ENCODE measurements around the gene CALCOCO1. TPM values are rescaled to one million over a fixed set of nuclear protein-coding genes. Genes with fewer than 3 reads are reported as not detected.

CALCOCO1 gene
- total and polyA plus RNA-seq, 2 of the 13 experiments (the other 11 are each of a cell fraction or from before 2014, with no cell fraction given), result 7.7 to 47.7 TPM

DNA sequence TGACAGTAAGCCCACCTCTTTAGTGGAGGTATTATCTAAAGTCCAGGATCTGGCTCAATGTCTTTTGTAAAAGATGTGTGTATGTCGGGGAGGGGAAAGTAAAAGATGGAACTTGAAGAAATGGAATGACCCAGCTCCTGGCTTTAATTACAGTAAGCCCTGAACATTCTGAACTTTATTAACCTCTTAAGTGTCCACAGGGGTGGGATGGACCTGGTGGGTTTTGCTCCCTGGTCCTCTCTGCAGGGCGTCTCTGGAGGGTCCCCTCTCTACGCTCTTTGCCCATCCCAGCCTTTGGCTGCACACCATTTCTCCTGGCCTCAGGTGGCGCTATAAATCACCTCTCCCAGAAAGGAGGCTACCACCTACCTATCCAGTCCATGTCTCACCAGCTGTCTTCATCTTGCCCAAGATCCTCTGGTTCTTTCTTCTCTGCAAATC is 28.2 kb upstream of the CALCOCO1 start:
- POLR2A ChIA-PET, result no interaction called here
- Histone ChIP-seq H4K20me1 (ENCODE audit: insufficient read depth, low read length) (no peaks in the 10 kb centered on the region), H3K36me3 (replicated peaks in 1 of 2; ENCODE audit: control insufficient read depth in 1 of 2, insufficient read depth in 2 of 2, low read length in 2 of 2) (no peaks in the 10 kb centered on the region), H3K4me2 (ENCODE audit: low read depth, low read length) (no peak overlapping the region), H2AFZ (ENCODE audit: low read length) (no peak overlapping the region), H3K4me1 (ENCODE audit: insufficient read depth, low read length) (peaks cover 22% of the 10 kb centered on the region), H3K9me3 (ENCODE audit: low read length) (no peaks in the 10 kb centered on the region), H3K27ac (ENCODE audit: extremely low read length, insufficient read depth, low read length) (no peak overlapping the region), H3K79me2 (ENCODE audit: insufficient read depth, low read length) (no peaks in the 10 kb centered on the region), H3K27me3 (ENCODE audit: control insufficient read depth in 1 of 2, insufficient read depth in 2 of 2, low read length in 2 of 2) (peaks cover 4 to 92% of the 10 kb centered on the region in 2 experiments; a peak in 4 of 5 replicates), H3K9ac (ENCODE audit: insufficient read depth, low read depth, low read length) (no peak overlapping the region), H3K4me3 (replicated peaks in 1 of 3; ENCODE audit: insufficient read depth in 1 of 3, low read depth in 2 of 3, low read length in 3 of 3) (no peak overlapping the region)
- CTCF ChIA-PET (ENCODE audit: low intra/inter-chr PET ratio, low total read pairs), result interaction anchor here (1.5 kb wide), 1 partner anchor 206 kb away, joined by 3 read pairs; no protein-coding TSS in a partner anchor
- TF ChIP-seq, protein P1, sequence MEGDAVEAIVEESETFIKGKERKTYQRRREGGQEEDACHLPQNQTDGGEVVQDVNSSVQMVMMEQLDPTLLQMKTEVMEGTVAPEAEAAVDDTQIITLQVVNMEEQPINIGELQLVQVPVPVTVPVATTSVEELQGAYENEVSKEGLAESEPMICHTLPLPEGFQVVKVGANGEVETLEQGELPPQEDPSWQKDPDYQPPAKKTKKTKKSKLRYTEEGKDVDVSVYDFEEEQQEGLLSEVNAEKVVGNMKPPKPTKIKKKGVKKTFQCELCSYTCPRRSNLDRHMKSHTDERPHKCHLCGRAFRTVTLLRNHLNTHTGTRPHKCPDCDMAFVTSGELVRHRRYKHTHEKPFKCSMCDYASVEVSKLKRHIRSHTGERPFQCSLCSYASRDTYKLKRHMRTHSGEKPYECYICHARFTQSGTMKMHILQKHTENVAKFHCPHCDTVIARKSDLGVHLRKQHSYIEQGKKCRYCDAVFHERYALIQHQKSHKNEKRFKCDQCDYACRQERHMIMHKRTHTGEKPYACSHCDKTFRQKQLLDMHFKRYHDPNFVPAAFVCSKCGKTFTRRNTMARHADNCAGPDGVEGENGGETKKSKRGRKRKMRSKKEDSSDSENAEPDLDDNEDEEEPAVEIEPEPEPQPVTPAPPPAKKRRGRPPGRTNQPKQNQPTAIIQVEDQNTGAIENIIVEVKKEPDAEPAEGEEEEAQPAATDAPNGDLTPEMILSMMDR (CRISPR knock-in tag; IDR thresholded peaks at IDR 0.05), result peak; percentile 27; the same call in 1 of the 2 replicates
- no peak for TF ChIP-seq ZNF383 (CRISPR knock-in tag; IDR thresholded peaks at IDR 0.05; ENCODE audit: borderline replicate concordance)
- TF ChIP-seq STAG1 (CRISPR knock-in tag; IDR thresholded peaks at IDR 0.05), result peak; percentile 19
- TF ChIP-seq TCF7L2 (IDR thresholded peaks at IDR 0.05; ENCODE audit: low read depth, low read length), result no peak
- TF ChIP-seq, protein P2, sequence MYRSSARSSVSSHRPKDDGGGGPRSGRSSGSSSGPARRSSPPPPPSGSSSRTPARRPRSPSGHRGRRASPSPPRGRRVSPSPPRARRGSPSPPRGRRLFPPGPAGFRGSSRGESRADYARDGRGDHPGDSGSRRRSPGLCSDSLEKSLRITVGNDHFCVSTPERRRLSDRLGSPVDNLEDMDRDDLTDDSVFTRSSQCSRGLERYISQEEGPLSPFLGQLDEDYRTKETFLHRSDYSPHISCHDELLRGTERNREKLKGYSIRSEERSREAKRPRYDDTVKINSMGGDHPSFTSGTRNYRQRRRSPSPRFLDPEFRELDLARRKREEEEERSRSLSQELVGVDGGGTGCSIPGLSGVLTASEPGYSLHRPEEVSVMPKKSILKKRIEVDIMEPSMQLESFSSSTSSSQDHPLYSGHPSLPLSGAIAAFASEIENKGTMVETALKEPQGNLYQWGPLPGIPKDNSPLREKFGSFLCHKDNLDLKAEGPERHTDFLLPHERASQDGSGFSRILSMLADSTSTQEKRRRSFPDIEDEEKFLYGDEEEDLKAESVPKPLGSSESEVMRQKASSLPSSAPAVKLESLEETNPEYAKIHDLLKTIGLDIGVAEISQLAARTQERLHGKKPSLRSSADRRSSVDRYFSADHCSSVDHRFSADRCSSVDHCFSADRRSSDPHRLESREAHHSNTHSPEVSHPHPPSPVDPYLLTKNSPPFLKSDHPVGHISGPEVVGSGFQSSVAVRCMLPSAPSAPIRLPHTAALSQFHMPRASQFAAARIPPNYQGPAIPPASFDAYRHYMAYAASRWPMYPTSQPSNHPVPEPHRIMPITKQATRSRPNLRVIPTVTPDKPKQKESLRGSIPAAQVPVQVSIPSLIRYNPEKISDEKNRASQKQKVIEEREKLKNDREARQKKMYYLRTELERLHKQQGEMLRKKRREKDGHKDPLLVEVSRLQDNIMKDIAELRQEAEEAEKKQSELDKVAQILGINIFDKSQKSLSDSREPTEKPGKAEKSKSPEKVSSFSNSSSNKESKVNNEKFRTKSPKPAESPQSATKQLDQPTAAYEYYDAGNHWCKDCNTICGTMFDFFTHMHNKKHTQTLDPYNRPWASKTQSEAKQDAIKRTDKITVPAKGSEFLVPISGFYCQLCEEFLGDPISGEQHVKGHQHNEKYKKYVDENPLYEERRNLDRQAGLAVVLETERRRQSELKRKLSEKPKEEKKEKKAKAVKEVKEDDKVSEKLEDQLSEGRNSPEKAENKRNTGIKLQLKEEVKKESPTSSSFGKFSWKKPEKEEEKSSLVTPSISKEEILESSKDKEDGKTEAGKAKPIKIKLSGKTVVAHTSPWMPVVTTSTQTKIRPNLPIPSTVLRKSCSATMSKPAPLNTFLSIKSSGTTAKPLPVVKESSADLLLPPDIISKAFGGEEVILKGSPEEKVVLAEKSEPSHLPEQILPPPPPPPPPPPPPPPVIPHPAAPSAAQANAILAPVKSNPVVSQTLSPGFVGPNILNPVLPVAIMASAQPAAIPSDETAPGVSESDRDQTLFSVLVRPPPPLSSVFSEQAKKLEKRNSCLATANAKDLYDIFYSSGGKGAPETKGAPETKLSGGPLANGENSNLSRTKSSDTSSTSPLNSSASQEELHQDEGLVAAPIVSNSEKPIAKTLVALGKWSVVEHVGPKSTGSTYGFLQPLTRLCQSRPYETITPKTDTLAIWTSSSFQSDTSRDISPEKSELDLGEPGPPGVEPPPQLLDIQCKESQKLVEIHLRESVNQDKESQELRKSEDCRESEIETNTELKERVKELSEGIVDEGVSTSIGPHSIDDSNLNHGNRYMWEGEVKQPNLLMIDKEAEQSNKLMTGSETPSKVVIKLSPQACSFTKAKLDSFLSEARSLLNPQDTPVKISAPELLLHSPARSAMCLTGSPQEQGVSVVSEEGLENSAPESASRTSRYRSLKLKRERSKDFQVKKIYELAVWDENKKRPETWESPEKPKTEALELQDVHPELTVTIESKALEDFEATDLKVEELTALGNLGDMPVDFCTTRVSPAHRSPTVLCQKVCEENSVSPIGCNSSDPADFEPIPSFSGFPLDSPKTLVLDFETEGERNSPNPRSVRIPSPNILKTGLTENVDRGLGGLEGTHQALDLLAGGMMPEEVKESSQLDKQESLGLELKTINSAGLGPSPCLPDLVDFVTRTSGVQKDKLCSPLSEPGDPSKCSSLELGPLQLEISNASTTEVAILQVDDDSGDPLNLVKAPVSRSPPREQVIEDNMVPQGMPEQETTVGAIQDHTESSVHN (CRISPR knock-in tag; IDR thresholded peaks at IDR 0.05), result no peak
- intact Hi-C loops (cut with micrococcal nuclease; ENCODE audit: unreplicated experiment) (no loop called here), in situ Hi-C loops (cut with HindIII; ENCODE audit: extremely low pct_ligation_motif_present, low pct_unique_long_range_greater_than_20kb) (loop anchor here (10.0 kb wide), 1 partner anchor 459 kb away; no protein-coding TSS in a partner anchor)
- WGBS (ENCODE audit: low lambda C conversion rate), result 36% methylated on average over 3 of the region's 4 CpGs
- DNase-seq (ENCODE audit: low spot score) (no peak), ATAC-seq (no peak), FAIRE-seq (no peak)
- BruUV-seq (replicated peaks), result no TSS peak

Measured in HepG2 (cell line).